ENCODE data around the gene CLIC1. TPM values are rescaled to one million over a fixed set of nuclear protein-coding genes. Genes with fewer than 3 reads are reported as not detected.

The CLIC1 gene
- total and polyA plus RNA-seq, 2 donors from 2014 or later: 456 to 489 TPM

- Histone ChIP-seq H3K27me3 (ENCODE audit: control insufficient read depth, insufficient read depth, low read length) (no peaks in the 10 kb centered on the region), H3K9me3 (ENCODE audit: control insufficient read depth in 2 of 3, insufficient read depth in 1 of 3, low read length in 3 of 3) (no peaks in the 10 kb centered on the region), H3K27ac (ENCODE audit: low read depth in 2 of 2, low read length in 2 of 2) (peak overlapping the region; percentile 77 to 92), H3K9ac (ENCODE audit: low read length in 3 of 3) (peak overlapping the region in 1 of 3 donors; percentile 48), H3K4me3 (ENCODE audit: low read length in 3 of 3) (peak overlapping the region in 1 of 3 donors; percentile 31), H3K36me3 (ENCODE audit: control insufficient read depth in 2 of 3, insufficient read depth in 3 of 3, low read length in 3 of 3) (peaks cover 0 to 7% (median 0%) of the 10 kb centered on the region in 3 donors), H3K4me1 (ENCODE audit: control insufficient read depth in 2 of 3, insufficient read depth in 2 of 3, low read depth in 1 of 3, low read length in 3 of 3) (peaks cover 0 to 19% (median 0%) of the 10 kb centered on the region in 3 donors)
- DNase-seq: peak in 1 of 5 donors; percentile 87
- intact Hi-C loops (cut with DNase I): no loop called here
- no peak for FAIRE-seq
- TF ChIP-seq, protein P1, sequence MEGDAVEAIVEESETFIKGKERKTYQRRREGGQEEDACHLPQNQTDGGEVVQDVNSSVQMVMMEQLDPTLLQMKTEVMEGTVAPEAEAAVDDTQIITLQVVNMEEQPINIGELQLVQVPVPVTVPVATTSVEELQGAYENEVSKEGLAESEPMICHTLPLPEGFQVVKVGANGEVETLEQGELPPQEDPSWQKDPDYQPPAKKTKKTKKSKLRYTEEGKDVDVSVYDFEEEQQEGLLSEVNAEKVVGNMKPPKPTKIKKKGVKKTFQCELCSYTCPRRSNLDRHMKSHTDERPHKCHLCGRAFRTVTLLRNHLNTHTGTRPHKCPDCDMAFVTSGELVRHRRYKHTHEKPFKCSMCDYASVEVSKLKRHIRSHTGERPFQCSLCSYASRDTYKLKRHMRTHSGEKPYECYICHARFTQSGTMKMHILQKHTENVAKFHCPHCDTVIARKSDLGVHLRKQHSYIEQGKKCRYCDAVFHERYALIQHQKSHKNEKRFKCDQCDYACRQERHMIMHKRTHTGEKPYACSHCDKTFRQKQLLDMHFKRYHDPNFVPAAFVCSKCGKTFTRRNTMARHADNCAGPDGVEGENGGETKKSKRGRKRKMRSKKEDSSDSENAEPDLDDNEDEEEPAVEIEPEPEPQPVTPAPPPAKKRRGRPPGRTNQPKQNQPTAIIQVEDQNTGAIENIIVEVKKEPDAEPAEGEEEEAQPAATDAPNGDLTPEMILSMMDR (IDR thresholded peaks at IDR 0.05; ENCODE audit: borderline replicate concordance, extremely low read depth, insufficient read depth): no peak
Observed at GRCh38 chr6:31776485-31776988, 40.2 kb upstream of the CLIC1 start.

DNA sequence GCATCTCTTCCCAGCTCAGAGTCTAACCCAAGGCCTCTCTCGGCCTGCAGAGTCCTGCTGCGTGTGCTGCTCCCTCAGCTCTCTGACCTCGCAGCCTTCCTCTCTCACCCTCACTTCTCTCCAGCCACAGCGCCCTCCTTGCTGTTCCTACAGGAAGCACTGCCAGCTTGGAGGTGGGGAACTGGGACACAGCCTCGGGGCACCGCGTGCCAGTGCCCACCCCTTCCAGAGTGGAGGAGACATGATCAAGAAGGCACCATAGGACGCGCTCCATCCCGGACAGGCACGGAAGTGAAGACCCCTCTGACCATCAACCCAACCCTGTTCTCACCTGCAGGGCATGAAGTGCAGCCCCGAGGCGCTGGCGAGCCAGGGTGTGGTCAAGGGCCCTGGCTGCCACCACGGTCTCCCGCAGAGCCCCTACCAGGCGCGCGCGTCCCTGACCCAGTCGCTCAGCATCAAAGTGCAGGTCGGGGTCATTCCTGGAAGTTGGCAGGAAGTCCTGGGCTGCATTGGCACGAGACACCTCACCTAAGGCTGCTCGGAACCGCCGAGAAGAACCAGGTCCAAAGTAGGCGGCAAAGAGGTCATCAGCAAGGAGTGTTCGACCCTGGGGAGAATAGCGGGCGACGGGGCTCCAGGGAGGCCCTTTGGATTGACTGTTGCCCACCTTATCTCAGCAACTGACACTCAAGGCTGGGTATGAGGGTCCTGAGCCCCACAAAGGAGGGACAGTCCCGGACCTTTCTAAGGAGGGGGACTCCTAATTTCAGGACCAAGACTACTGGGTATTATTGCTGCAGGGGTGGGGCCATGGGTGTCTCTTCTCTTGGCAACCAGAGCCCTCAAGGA is 39.5 kb upstream of the CLIC1 start:
- H3K36me3 ChIP-seq (ENCODE audit: control insufficient read depth in 2 of 3, insufficient read depth in 3 of 3, low read length in 3 of 3): peaks cover 0 to 7% (median 0%) of the 10 kb centered on the region in 3 donors
- no peaks in the 10 kb centered on the region for H3K27me3 ChIP-seq (ENCODE audit: control insufficient read depth, insufficient read depth, low read length)
- DNase-seq (no peak), FAIRE-seq (no peak)
- intact Hi-C loops (cut with DNase I): no loop called here
- H3K9me3 ChIP-seq (ENCODE audit: control insufficient read depth in 2 of 3, insufficient read depth in 1 of 3, low read length in 3 of 3): no peaks in the 10 kb centered on the region
- peaks cover 0 to 19% (median 0%) of the 10 kb centered on the region in 3 donors for H3K4me1 ChIP-seq (ENCODE audit: control insufficient read depth in 2 of 3, insufficient read depth in 2 of 3, low read depth in 1 of 3, low read length in 3 of 3)
- H3K4me3 ChIP-seq (ENCODE audit: low read length in 3 of 3): peak overlapping the region in 1 of 3 donors; percentile 31
- TF ChIP-seq, protein P1 (IDR thresholded peaks at IDR 0.05; ENCODE audit: borderline replicate concordance, extremely low read depth, insufficient read depth): no peak
- H3K27ac ChIP-seq (ENCODE audit: low read depth in 2 of 2, low read length in 2 of 2): peak overlapping the region; percentile 77 to 92
- H3K9ac ChIP-seq (ENCODE audit: low read length in 3 of 3): peak overlapping the region in 1 of 3 donors; percentile 19

DNA sequence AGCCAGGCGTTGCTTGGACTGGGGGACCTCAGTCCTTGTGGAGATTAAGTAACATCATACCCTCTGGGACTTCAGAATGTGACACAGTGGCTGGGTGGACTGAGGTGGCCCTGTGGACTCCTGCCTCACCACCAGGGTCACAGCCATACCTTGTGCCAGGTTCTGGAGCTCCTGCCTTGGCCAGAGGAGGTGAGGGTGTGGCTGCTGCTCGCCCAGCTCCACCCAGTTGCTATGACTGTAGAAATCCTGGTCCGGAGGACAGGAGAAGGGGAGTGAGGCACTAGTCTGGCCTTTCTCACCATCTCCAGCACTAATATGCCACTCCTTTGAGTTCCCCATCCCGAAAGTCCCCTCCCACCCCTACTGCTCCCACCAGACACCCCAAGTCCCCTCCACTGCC is 38.9 kb upstream of the CLIC1 start:
- H3K9ac ChIP-seq (ENCODE audit: low read length in 3 of 3): peak overlapping the region in 1 of 3 donors; percentile 58
- peak overlapping the region; percentile 77 to 92 for H3K27ac ChIP-seq (ENCODE audit: low read depth in 2 of 2, low read length in 2 of 2)
- no peaks in the 10 kb centered on the region for H3K9me3 ChIP-seq (ENCODE audit: control insufficient read depth in 2 of 3, insufficient read depth in 1 of 3, low read length in 3 of 3)
- intact Hi-C loops (cut with DNase I): no loop called here
- H3K4me1 ChIP-seq (ENCODE audit: control insufficient read depth in 2 of 3, insufficient read depth in 2 of 3, low read depth in 1 of 3, low read length in 3 of 3): peaks cover 0 to 19% (median 0%) of the 10 kb centered on the region in 3 donors
- no peak for FAIRE-seq
- TF ChIP-seq, protein P1 (IDR thresholded peaks at IDR 0.05; ENCODE audit: borderline replicate concordance, extremely low read depth, insufficient read depth): no peak
- H3K36me3 ChIP-seq (ENCODE audit: control insufficient read depth in 2 of 3, insufficient read depth in 3 of 3, low read length in 3 of 3): peaks cover 0 to 1% (median 0%) of the 10 kb centered on the region in 3 donors
- peak overlapping the region in 1 of 3 donors; percentile 13 for H3K4me3 ChIP-seq (ENCODE audit: low read length in 3 of 3)
- DNase-seq: no peak
- H3K27me3 ChIP-seq (ENCODE audit: control insufficient read depth, insufficient read depth, low read length): no peaks in the 10 kb centered on the region
